ENCODE results near the gene TAGLN. TPM values are rescaled to one million over a fixed set of nuclear protein-coding genes. Genes with fewer than 3 reads are reported as not detected.

The TAGLN gene
- total RNA-seq, result 470 and 583 TPM in 2 replicates

GRCh38 chr11:117199053-117199915 is at the start of gene TAGLN:
Gene TAGLN, plus strand, starts transcription at chr11:117199370. Its CDS starts 3,644 bp downstream, at chr11:117203014.
- DNase-seq (ENCODE audit: low read depth), result no peak

GRCh38 chr11:117152066-117152465 is 47.1 kb upstream of the TAGLN start:
- TF ChIP-seq CTCF (conservative IDR thresholded peaks at IDR 0.05; ENCODE audit: low read depth, low read length), result no peak
- no peak for DNase-seq (ENCODE audit: low read depth)
- no peak overlapping the region for H3K4me3 ChIP-seq (ENCODE audit: low read depth, low read length)

More at GRCh38 chr11:117199053-117199915, at the start of gene TAGLN:
- no peak within 1 kb of the TSS for H3K4me3 ChIP-seq (ENCODE audit: low read depth, low read length)
- TF ChIP-seq CTCF (conservative IDR thresholded peaks at IDR 0.05; ENCODE audit: low read depth, low read length), result no peak

GRCh38 chr11:117154468-117154867 is 44.7 kb upstream of the TAGLN start:
- no peak for DNase-seq (ENCODE audit: low read depth)
- H3K4me3 ChIP-seq (ENCODE audit: low read depth, low read length), result no peak overlapping the region
- no peak for TF ChIP-seq CTCF (conservative IDR thresholded peaks at IDR 0.05; ENCODE audit: low read depth, low read length)

DNA sequence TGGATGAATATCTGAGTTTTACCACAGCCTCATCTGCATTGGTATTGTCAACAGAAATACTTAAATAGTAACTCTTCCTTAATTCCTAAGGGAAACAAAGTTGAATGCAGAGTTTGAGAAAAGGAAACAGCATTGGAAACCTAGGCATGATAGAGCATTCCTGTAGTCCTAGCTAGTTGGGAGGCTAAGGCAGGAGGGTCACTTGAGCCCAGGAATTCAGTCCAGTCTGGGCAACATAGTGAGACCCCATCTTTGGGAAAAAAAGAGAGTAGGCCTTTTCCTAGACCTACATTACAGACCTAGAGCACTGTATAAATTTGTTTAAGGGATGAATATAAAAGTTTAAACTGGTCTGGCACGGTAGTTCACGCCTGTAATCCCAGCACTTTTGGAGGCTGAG is 41.7 kb upstream of the TAGLN start:
- TF ChIP-seq CTCF (conservative IDR thresholded peaks at IDR 0.05; ENCODE audit: low read depth, low read length), result no peak
- DNase-seq (ENCODE audit: low read depth), result no peak
- no peak overlapping the region for H3K4me3 ChIP-seq (ENCODE audit: low read depth, low read length)

- no peak for DNase-seq (ENCODE audit: low read depth)
- no peak for TF ChIP-seq CTCF (conservative IDR thresholded peaks at IDR 0.05; ENCODE audit: low read depth, low read length)
- no peak overlapping the region for H3K4me3 ChIP-seq (ENCODE audit: low read depth, low read length)
These were observed 39.3 kb upstream of the TAGLN start for GRCh38 chr11:117159892-117160291.

DNA sequence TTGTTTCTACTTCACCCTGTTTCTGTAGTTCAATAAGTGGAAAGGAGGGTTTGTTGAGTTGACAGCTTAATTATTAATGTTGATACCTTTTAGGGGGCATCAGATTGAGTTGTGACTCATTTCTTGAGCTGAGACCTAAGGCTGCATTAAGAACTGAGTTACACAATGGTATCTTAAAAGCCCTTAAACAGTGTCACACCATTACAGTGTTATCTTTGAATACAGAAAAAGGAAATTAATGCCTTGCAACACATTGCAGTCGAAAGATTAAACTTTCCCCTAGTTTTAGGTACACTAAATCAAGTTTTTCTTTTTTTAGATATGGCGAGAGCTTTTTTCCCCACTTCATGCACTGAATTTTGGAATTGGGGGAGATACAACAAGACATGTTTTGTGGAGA is 38.3 kb upstream of the TAGLN start:
- no peak overlapping the region for H3K4me3 ChIP-seq (ENCODE audit: low read depth, low read length)
- no peak for TF ChIP-seq CTCF (conservative IDR thresholded peaks at IDR 0.05; ENCODE audit: low read depth, low read length)
- DNase-seq (ENCODE audit: low read depth), result no peak

GRCh38 chr11:117166491-117166890 is 32.7 kb upstream of the TAGLN start:
- no peak for TF ChIP-seq CTCF (conservative IDR thresholded peaks at IDR 0.05; ENCODE audit: low read depth, low read length)

More at GRCh38 chr11:117166491-117166890, 32.7 kb upstream of the TAGLN start:
- no peak for DNase-seq (ENCODE audit: low read depth)
- no peak overlapping the region for H3K4me3 ChIP-seq (ENCODE audit: low read depth, low read length)

All from epithelial cell of proximal tubule (primary cell).